H9 (cell line): ENCODE results near the gene ZNF20. TPM values are rescaled to one million over a fixed set of nuclear protein-coding genes. Genes with fewer than 3 reads are reported as not detected.
"Not testable (repeated sequence)": the region's sequence is repeated elsewhere in the genome, so short reads cannot be mapped to it uniquely, and the experiment has no call there.

Source experiments
- DNase-seq: peaks from one replicate; pipeline ENCODE4 v3.0.0-alpha.2; 2017
- H2AFZ ChIP-seq: one replicate; pipeline ENCODE4 v1.6.1; 2013; ENCODE audit warnings: mild to moderate bottlenecking, low read length, control low read depth, moderate library complexity
- H2AK5ac ChIP-seq: 2 replicates; pipeline ENCODE4 v1.6.1; 2013; ENCODE audit warnings: low read length, control low read depth, mixed read lengths; ENCODE audit not compliant: insufficient read length
- H2BK120ac ChIP-seq: one replicate; pipeline ENCODE4 v1.6.1; 2013; ENCODE audit warnings: low read depth, mild to moderate bottlenecking, low read length, control low read depth, inconsistent platforms; ENCODE audit not compliant: poor library complexity, severe bottlenecking
- H2BK12ac ChIP-seq: 2 replicates; pipeline ENCODE4 v1.6.1; 2013; ENCODE audit warnings: low read length, control low read depth, mixed read lengths, low read depth; ENCODE audit not compliant: insufficient read length
- H2BK15ac ChIP-seq: 2 replicates; pipeline ENCODE4 v1.6.1; 2013; ENCODE audit warnings: low read depth, low read length, control low read depth
- H2BK20ac ChIP-seq: one replicate; pipeline ENCODE4 v1.6.1; 2013; ENCODE audit warnings: low read depth, mild to moderate bottlenecking, low read length, control low read depth, inconsistent platforms; ENCODE audit not compliant: poor library complexity, severe bottlenecking
- H2BK5ac ChIP-seq: 2 replicates; pipeline ENCODE4 v1.6.1; 2013; ENCODE audit warnings: low read length, control low read depth, mixed read lengths; ENCODE audit not compliant: insufficient read length
- H3K14ac ChIP-seq: 2 replicates; pipeline ENCODE4 v1.6.1; 2013; ENCODE audit warnings: low read length, control low read depth; ENCODE audit not compliant: insufficient read depth
- H3K18ac ChIP-seq: 2 replicates; pipeline ENCODE4 v1.6.1; 2013; ENCODE audit warnings: low read depth, mild to moderate bottlenecking, mixed read lengths, low read length, control low read depth; ENCODE audit not compliant: insufficient read length
- H3K23ac ChIP-seq: 2 replicates; pipeline ENCODE4 v1.6.1; 2013; ENCODE audit warnings: low read length, control low read depth, mixed read lengths, low read depth; ENCODE audit not compliant: insufficient read length
- H3K23me2 ChIP-seq: 2 replicates; pipeline ENCODE4 v1.6.1; 2013; ENCODE audit warnings: low read depth, mild to moderate bottlenecking, mixed read lengths, low read length, control low read depth; ENCODE audit not compliant: insufficient read length, poor library complexity, severe bottlenecking
- H3K27ac ChIP-seq: 2 replicates; pipeline ENCODE4 v1.5.1; 2013; ENCODE audit warnings: low read length, control low read depth, mixed read lengths, low read depth; ENCODE audit not compliant: insufficient read length
- H3K27me3 ChIP-seq: 2 replicates; pipeline ENCODE4 v1.6.1; 2013; ENCODE audit warnings: low read length, control low read depth, inconsistent platforms; ENCODE audit not compliant: insufficient read depth
- H3K4ac ChIP-seq: 2 replicates; pipeline ENCODE4 v1.6.1; 2013; ENCODE audit warnings: low read depth, mild to moderate bottlenecking, control low read depth, inconsistent platforms, low read length, moderate library complexity
- H3K4me1 ChIP-seq: 2 replicates; pipeline ENCODE4 v1.6.1; 2013; ENCODE audit warnings: low read length, control low read depth, inconsistent platforms; ENCODE audit not compliant: insufficient read depth
- H3K4me2 ChIP-seq: 2 replicates; pipeline ENCODE4 v1.6.1; 2013; ENCODE audit warnings: low read length, control low read depth, mixed read lengths; ENCODE audit not compliant: insufficient read length, insufficient read depth
- H3K56ac ChIP-seq: 2 replicates; pipeline ENCODE4 v1.6.1; 2013; ENCODE audit warnings: low read depth, mild to moderate bottlenecking, mixed read lengths, low read length, control low read depth; ENCODE audit not compliant: insufficient read length
- H3K79me1 ChIP-seq: 2 replicates; pipeline ENCODE4 v1.6.1; 2013; ENCODE audit warnings: low read depth, mild to moderate bottlenecking, moderate library complexity, low read length, control low read depth, inconsistent platforms; ENCODE audit not compliant: insufficient read depth, poor library complexity, severe bottlenecking
- H3K79me2 ChIP-seq: 2 replicates; pipeline ENCODE4 v1.6.1; 2013; ENCODE audit warnings: low read length, control low read depth, inconsistent platforms; ENCODE audit not compliant: insufficient read depth
- H3K9ac ChIP-seq: 2 replicates; pipeline ENCODE4 v1.6.1; 2013; ENCODE audit warnings: low read length, control low read depth, mixed read lengths; ENCODE audit not compliant: insufficient read length; ENCODE audit errors: extremely low read depth
- H3K9me3 ChIP-seq: one replicate; pipeline ENCODE4 v1.6.1; 2013; ENCODE audit warnings: low read depth, low read length, inconsistent platforms; ENCODE audit not compliant: control insufficient read depth
- H3T11ph ChIP-seq: one replicate; pipeline ENCODE4 v1.6.1; 2013; ENCODE audit warnings: mild to moderate bottlenecking, low read length, control low read depth, inconsistent platforms
- H4K20me1 ChIP-seq: one replicate; pipeline ENCODE4 v1.6.1; 2013; ENCODE audit not compliant: control insufficient read depth, insufficient read length, insufficient read depth
- H4K5ac ChIP-seq: 2 replicates; pipeline ENCODE4 v1.6.1; 2013; ENCODE audit warnings: low read depth, mild to moderate bottlenecking, mixed read lengths, low read length, control low read depth; ENCODE audit not compliant: insufficient read length
- H4K8ac ChIP-seq: replicated peaks from 2 replicates; pipeline ENCODE4 v1.6.1; 2013; ENCODE audit warnings: low read length, control low read depth, mixed read lengths, low read depth; ENCODE audit not compliant: insufficient read length
- H4K91ac ChIP-seq: 2 replicates; pipeline ENCODE4 v1.6.1; 2013; ENCODE audit warnings: low read depth, mild to moderate bottlenecking, moderate library complexity, mixed read lengths, low read length, control low read depth; ENCODE audit not compliant: insufficient read length
- H3K27ac Mint-ChIP-seq, 3 experiments: 2 replicates in 2 of 3; 3 replicates in 1 of 3; pipeline ENCODE4 v1.8.0; 2020 to 2021; ENCODE audit warnings: mixed read lengths in 3 of 3, mild to moderate bottlenecking in 1 of 3, moderate library complexity in 1 of 3
- H3K27me3 Mint-ChIP-seq: 2 replicates; pipeline ENCODE4 v1.8.0; 2021; ENCODE audit warnings: low read depth, mild to moderate bottlenecking, moderate library complexity, mixed read lengths
- H3K36me3 Mint-ChIP-seq, 3 experiments: 2 replicates in 2 of 3; 3 replicates in 1 of 3; pipeline ENCODE4 v1.8.0; 2020 to 2021; ENCODE audit warnings: low read depth in 3 of 3, mixed read lengths in 3 of 3; ENCODE audit not compliant: insufficient read depth in 1 of 3
- H3K4me1 Mint-ChIP-seq, 2 experiments: 2 replicates each; pipeline ENCODE4 v1.8.0; 2020; ENCODE audit warnings: mixed read lengths in 2 of 2
- H3K4me3 Mint-ChIP-seq, 2 experiments: 2 replicates in 1 of 2; 3 replicates in 1 of 2; pipeline ENCODE4 v1.8.0; 2020 to 2021; ENCODE audit warnings: mild to moderate bottlenecking in 2 of 2, mixed read lengths in 2 of 2, moderate library complexity in 1 of 2
- H3K9me3 Mint-ChIP-seq, 2 experiments: 2 replicates in 1 of 2; 3 replicates in 1 of 2; pipeline ENCODE4 v1.8.0; 2020; ENCODE audit warnings: mild to moderate bottlenecking in 2 of 2, mixed read lengths in 2 of 2, moderate library complexity in 1 of 2
- WGBS: extraction: QIAGEN DNeasy Blood & Tissue Kit; methylation state at CpG from one replicate; pipeline ENCODE4 v1.1.7; 2013; ENCODE audit warnings: missing lambda C conversion rate, low lambda C conversion rate, mixed read lengths; ENCODE audit not compliant: insufficient read length; ENCODE audit errors: extremely low coverage; 5-methylcytosine and 5-hydroxymethylcytosine counted together
- total RNA-seq: library from RNA; stranded (reverse); gene quantifications from 2 replicates; pipeline ENCODE4 v1.2.1, GENCODE V29; 2021
- TF ChIP-seq, protein P1 (sequence below): fragments of 200-600 bp; sonication (generic); conservative IDR thresholded peaks from 3 replicates; pipeline ENCODE4 v1.8.0; 2021; ENCODE audit warnings: antibody characterized with exemption, mild to moderate bottlenecking

Gene ZNF20
- total RNA-seq, 1 experiment from 2014 or later = 5.6 TPM

DNA sequence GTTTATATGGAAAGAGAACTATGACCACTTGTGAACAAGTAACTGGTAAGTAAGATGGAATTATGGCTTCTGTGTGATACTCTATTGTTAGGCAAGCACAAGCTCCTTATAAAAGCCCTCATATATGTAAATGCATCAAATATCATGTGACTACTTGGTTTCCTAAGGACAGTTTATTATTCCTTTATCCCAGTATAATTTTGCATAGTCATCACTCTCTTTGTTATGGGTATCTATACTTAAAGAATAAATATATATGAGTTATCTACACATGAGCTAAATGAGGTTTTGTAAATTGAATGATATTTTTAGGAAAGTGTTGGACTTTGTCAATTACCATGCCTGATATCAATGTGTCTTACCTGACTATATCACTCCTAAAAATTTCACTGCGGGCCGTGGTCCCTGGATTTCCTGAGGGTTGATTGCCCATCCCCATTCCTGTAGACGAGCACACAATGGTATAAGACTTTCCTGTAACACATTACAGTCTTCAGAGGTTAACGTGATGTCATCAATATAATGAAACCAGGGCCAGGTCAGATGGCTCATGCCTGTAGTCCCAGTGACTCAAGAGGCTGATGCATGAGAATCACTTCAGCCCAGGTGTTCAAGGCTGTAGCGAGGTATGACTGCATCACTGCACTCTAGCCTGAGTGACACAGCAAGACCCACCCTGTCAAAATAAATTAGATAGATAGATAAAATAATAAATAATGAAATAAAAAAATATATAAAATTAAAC lies 54.9 kb downstream of the ZNF20 start:
- H3K4me1 ChIP-seq = no peaks in the 10 kb centered on the region
- H4K91ac ChIP-seq = no peak overlapping the region
- Mint-ChIP-seq H3K27me3 (no peaks in the 10 kb centered on the region; the same call in 1 of the 2 replicates), H3K4me3 (no peak overlapping the region), H3K9me3 (peaks cover 25 to 39% of the 10 kb centered on the region in 2 experiments), H3K27ac (no peak overlapping the region), H3K36me3 (peaks cover 20 to 28% (median 26%) of the 10 kb centered on the region in 3 experiments), H3K4me1 (no peaks in the 10 kb centered on the region)
- no peak overlapping the region for H3K18ac ChIP-seq
- no peak overlapping the region for H3K27ac ChIP-seq
- H3T11ph ChIP-seq = no peak overlapping the region
- H3K79me2 ChIP-seq = no peaks in the 10 kb centered on the region
- no peak overlapping the region for H2BK12ac ChIP-seq
- no CpG with 5 or more reads among the region's 5 CpGs for WGBS
- TF ChIP-seq, protein P1, sequence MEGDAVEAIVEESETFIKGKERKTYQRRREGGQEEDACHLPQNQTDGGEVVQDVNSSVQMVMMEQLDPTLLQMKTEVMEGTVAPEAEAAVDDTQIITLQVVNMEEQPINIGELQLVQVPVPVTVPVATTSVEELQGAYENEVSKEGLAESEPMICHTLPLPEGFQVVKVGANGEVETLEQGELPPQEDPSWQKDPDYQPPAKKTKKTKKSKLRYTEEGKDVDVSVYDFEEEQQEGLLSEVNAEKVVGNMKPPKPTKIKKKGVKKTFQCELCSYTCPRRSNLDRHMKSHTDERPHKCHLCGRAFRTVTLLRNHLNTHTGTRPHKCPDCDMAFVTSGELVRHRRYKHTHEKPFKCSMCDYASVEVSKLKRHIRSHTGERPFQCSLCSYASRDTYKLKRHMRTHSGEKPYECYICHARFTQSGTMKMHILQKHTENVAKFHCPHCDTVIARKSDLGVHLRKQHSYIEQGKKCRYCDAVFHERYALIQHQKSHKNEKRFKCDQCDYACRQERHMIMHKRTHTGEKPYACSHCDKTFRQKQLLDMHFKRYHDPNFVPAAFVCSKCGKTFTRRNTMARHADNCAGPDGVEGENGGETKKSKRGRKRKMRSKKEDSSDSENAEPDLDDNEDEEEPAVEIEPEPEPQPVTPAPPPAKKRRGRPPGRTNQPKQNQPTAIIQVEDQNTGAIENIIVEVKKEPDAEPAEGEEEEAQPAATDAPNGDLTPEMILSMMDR = no peak
- H2BK5ac ChIP-seq = no peak overlapping the region
- H4K5ac ChIP-seq = no peak overlapping the region
- no peak overlapping the region for H4K8ac ChIP-seq
- no peak overlapping the region for H3K14ac ChIP-seq
- no peaks in the 10 kb centered on the region for H4K20me1 ChIP-seq
- no peaks in the 10 kb centered on the region for H3K79me1 ChIP-seq
- H3K27me3 ChIP-seq = no peaks in the 10 kb centered on the region
- H2AFZ ChIP-seq = no peak overlapping the region
- H3K23me2 ChIP-seq = no peaks in the 10 kb centered on the region
- no peak overlapping the region for H2BK20ac ChIP-seq
- no peak for DNase-seq
- no peak overlapping the region for H3K4me2 ChIP-seq
- no peak overlapping the region for H2BK15ac ChIP-seq
- peaks cover 4% of the 10 kb centered on the region for H3K9me3 ChIP-seq
- H2BK120ac ChIP-seq = no peak overlapping the region
- H3K9ac ChIP-seq = no peak overlapping the region
- H2AK5ac ChIP-seq = no peak overlapping the region
- H3K56ac ChIP-seq = no peak overlapping the region
- no peak overlapping the region for H3K23ac ChIP-seq
- H3K4ac ChIP-seq = no peak overlapping the region

DNA sequence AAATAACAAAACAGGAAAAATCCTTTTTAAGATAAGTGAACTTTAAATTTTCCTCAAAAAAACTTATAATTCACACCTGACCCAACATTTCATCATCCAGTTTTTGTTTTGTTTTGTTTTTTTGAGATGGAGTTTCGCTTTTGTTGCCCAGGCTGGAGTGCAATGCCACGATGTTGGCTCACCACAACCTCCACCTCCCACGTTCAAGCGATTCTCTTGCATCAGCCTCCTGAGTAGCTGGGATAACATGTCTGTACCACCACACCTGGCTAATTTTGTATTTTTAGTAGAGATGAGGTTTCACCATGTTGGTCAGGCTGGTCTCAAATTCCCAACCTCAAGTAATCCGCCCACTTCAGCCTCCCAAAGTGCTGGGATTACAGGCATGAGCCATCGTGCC lies 56.8 kb downstream of the ZNF20 start:
- H4K20me1 ChIP-seq, DNase-seq, H3K79me1 ChIP-seq, H2AFZ ChIP-seq, H3K4me1 ChIP-seq, H4K8ac ChIP-seq, H4K5ac ChIP-seq, H3K14ac ChIP-seq, H3K4me1 Mint-ChIP-seq, H3K27me3 ChIP-seq, H2BK5ac ChIP-seq, H2BK15ac ChIP-seq, H3K9ac ChIP-seq, H3K56ac ChIP-seq, H3K4ac ChIP-seq, H3K27ac Mint-ChIP-seq, H3T11ph ChIP-seq, H3K23me2 ChIP-seq, H3K4me2 ChIP-seq, H2BK20ac ChIP-seq, H3K18ac ChIP-seq, H3K4me3 Mint-ChIP-seq, H3K23ac ChIP-seq, H3K79me2 ChIP-seq, H4K91ac ChIP-seq, H2BK12ac ChIP-seq, H3K27me3 Mint-ChIP-seq, H2AK5ac ChIP-seq, H3K27ac ChIP-seq, H2BK120ac ChIP-seq: not testable (repeated sequence)
- Mint-ChIP-seq H3K36me3 (peaks cover 31 to 47% (median 39%) of the 10 kb centered on the region in 3 experiments), H3K9me3 (peaks cover 44 to 58% of the 10 kb centered on the region in 2 experiments)
- no CpG with 5 or more reads among the region's 6 CpGs for WGBS
- H3K9me3 ChIP-seq = peaks cover 16% of the 10 kb centered on the region
